ENCODE measurements around the gene LAGE3.

DNA sequence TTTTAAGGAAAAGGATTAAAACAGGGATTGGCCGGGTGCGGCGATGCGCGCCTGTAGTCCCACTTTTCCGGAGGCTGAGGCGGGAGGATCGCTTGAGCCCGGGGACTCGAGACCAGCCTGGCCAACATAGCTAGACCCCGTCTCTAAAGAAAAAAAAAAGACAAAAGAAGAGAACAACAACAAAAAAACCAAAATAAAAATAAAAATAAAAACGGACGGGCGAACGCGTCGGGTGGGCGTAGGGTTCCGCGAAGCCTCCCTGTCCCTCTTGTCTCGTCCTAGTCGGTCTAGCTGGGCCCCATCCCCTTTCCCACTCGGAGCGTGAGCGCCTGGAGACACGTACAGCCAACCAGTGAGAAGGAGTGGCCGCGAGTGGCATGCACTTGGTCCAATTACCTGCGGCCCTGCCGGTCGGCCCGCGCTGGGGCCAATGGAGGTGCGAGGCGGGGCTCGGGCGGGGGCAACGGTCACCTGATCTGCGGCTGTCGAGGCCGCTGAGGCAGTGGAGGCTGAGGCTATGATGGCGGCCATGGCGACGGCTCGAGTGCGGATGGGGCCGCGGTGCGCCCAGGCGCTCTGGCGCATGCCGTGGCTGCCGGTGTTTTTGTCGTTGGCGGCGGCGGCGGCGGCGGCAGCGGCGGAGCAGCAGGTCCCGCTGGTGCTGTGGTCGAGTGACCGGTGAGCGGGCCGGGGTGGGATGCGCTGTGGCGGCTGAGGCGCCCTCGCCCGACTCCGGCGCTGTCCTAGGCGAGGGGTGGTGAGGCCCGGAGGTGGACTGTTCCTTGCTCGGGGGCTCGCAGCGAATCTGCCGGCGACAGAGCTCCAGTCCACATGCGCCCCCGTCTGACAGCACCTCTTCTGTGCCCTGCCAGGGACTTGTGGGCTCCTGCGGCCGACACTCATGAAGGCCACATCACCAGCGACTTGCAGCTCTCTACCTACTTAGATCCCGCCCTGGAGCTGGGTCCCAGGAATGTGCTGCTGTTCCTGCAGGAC, 50.6 kb downstream of the LAGE3 start, which contains the start of gene ATP6AP1:
- TF ChIP-seq, protein P1, sequence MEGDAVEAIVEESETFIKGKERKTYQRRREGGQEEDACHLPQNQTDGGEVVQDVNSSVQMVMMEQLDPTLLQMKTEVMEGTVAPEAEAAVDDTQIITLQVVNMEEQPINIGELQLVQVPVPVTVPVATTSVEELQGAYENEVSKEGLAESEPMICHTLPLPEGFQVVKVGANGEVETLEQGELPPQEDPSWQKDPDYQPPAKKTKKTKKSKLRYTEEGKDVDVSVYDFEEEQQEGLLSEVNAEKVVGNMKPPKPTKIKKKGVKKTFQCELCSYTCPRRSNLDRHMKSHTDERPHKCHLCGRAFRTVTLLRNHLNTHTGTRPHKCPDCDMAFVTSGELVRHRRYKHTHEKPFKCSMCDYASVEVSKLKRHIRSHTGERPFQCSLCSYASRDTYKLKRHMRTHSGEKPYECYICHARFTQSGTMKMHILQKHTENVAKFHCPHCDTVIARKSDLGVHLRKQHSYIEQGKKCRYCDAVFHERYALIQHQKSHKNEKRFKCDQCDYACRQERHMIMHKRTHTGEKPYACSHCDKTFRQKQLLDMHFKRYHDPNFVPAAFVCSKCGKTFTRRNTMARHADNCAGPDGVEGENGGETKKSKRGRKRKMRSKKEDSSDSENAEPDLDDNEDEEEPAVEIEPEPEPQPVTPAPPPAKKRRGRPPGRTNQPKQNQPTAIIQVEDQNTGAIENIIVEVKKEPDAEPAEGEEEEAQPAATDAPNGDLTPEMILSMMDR (conservative IDR thresholded peaks at IDR 0.05; ENCODE audit: low read length): peak; percentile 26; the same call in 1 of the 2 replicates
- TF ChIP-seq EZH2phosphoT487 (IDR thresholded peaks at IDR 0.05; ENCODE audit: borderline replicate concordance): no peak

Data from Loucy (cell line).